Uterus (tissue), 2 donors: ENCODE data around the gene BCOR.

Experiments used
- CTCF ChIP-seq, 4 experiments: fragments of 200-600 bp in 2 of 4; fragments of 450-650 bp in 2 of 4; sonication (generic) in 2 of 4; IDR thresholded peaks; one replicate each; pipeline ENCODE4 v1.5.1; 2016 to 2019; ENCODE audit warnings: antibody characterized with exemption in 4 of 4, mild to moderate bottlenecking in 2 of 4, moderate library complexity in 1 of 4
- POLR2A ChIP-seq, 2 donors: fragments of 450-650 bp; IDR thresholded peaks; one replicate each; pipeline ENCODE4 v1.6.1; 2016; ENCODE audit warnings: antibody characterized with exemption in 2 of 2, mild to moderate bottlenecking in 1 of 2, moderate library complexity in 1 of 2

GRCh38 chrX:40102393-40103381, 4.9 kb upstream of the BCOR start:
- TF ChIP-seq CTCF (IDR thresholded peaks at IDR 0.05) (no peak), POLR2A (IDR thresholded peaks at IDR 0.05) (no peak)
